Tibial artery (tissue), 4 donors: ENCODE data around the gene ESPL1.
"Not testable (repeated sequence)": the region's sequence is repeated elsewhere in the genome, so short reads cannot be mapped to it uniquely, and the experiment has no call there.

Source experiments
- DNase-seq, 2 donors: peaks; one replicate each; pipeline ENCODE4 v3.0.0-alpha.2; 2019
- H3K27ac ChIP-seq, 2 donors: fragments of 200-600 bp; sonication (generic) in 1 of 2; 1 replicate in 1 of 2; 2 replicates in 1 of 2; pipeline ENCODE4 v1.5.1; 2018 to 2019; ENCODE audit warnings: mild to moderate bottlenecking in 1 of 2
- H3K27me3 ChIP-seq, 2 donors: fragments of 200-600 bp; sonication (generic) in 1 of 2; one replicate each; pipeline versions ENCODE4 v1.5.1 to v1.6.0; 2016 to 2019
- H3K36me3 ChIP-seq, 3 donors: fragments of 200-600 bp; sonication (generic) in 2 of 3; one replicate each; pipeline ENCODE4 v1.5.1; 2016 to 2019; ENCODE audit warnings: mild to moderate bottlenecking in 2 of 3
- H3K4me1 ChIP-seq, 4 donors: fragments of 200-600 bp; sonication (generic) in 2 of 4; 1 replicate in 3 of 4; 2 replicates in 1 of 4; pipeline ENCODE4 v1.5.1; 2016 to 2019
- H3K4me3 ChIP-seq, 2 donors: fragments of 200-600 bp; sonication (generic) in 1 of 2; 1 replicate in 1 of 2; 2 replicates in 1 of 2; pipeline ENCODE4 v1.5.1; 2018 to 2019; ENCODE audit warnings: mild to moderate bottlenecking in 2 of 2
- H3K9me3 ChIP-seq, 3 donors: fragments of 200-600 bp; sonication (generic) in 1 of 3; one replicate each; pipeline ENCODE4 v1.5.1; 2016 to 2019
- CTCF ChIP-seq, 2 experiments: fragments of 200-600 bp in 1 of 2; fragments of 450-650 bp in 1 of 2; IDR thresholded peaks; one replicate each; pipeline ENCODE4 v1.5.1; 2017 to 2019; ENCODE audit warnings: antibody characterized with exemption in 2 of 2, mild to moderate bottlenecking in 1 of 2, moderate library complexity in 1 of 2
- intact Hi-C: fragments of 100-400 bp; cut with DNase I; formaldehyde crosslinking; loops from one replicate; pipeline ENCODE4 v1.15.0; 2023; ENCODE audit warnings: low total_unique reads

Gene ESPL1

GRCh38 chr12:53295070-53295890, 27.2 kb downstream of the ESPL1 start, which contains the start of gene PFDN5:
Gene PFDN5, plus strand, starts transcription at chr12:53295542. Its CDS starts 26 bp downstream, at chr12:53295568.
- Histone ChIP-seq H3K36me3 (peaks cover 7 to 10% (median 9%) of the 10 kb centered on the region in 3 donors), H3K4me1 (peaks cover 0 to 46% (median 34%) of the 10 kb centered on the region in 4 donors), H3K9me3 (no peaks in the 10 kb centered on the region), H3K27ac (peak within 1 kb of the TSS; percentile 82 to 88), H3K4me3 (peak within 1 kb of the TSS; percentile 64 to 65), H3K27me3 (no peaks in the 10 kb centered on the region)
- intact Hi-C loops = no loop called here
- peak; percentile 89 to 94 for DNase-seq
- TF ChIP-seq CTCF (IDR thresholded peaks at IDR 0.05) = peak in 1 of 2 experiments; percentile 29

- DNase-seq = no peak
- Histone ChIP-seq H3K9me3 (no peaks in the 10 kb centered on the region), H3K36me3 (peaks cover 7 to 10% (median 9%) of the 10 kb centered on the region in 3 donors), H3K27ac (peak overlapping the region; percentile 82 to 88), H3K4me1 (peaks cover 0 to 52% (median 39%) of the 10 kb centered on the region in 4 donors), H3K27me3 (no peaks in the 10 kb centered on the region), H3K4me3 (peak overlapping the region; percentile 64 to 65)
- intact Hi-C loops = no loop called here
- no peak for TF ChIP-seq CTCF (IDR thresholded peaks at IDR 0.05)
Measured at GRCh38 chr12:53295891-53296219, 27.8 kb downstream of the ESPL1 start.

- intact Hi-C loops, DNase-seq, H3K27ac ChIP-seq, H3K9me3 ChIP-seq, H3K4me3 ChIP-seq, H3K27me3 ChIP-seq: not testable (repeated sequence)
- Histone ChIP-seq H3K4me1 (peaks cover 0 to 57% (median 45%) of the 10 kb centered on the region in 4 donors), H3K36me3 (peaks cover 7 to 22% (median 9%) of the 10 kb centered on the region in 3 donors)
Measured at GRCh38 chr12:53297106-53297505, 29.0 kb downstream of the ESPL1 start.

GRCh38 chr12:53298164-53298563, 30.1 kb downstream of the ESPL1 start:
- Histone ChIP-seq H3K9me3 (no peaks in the 10 kb centered on the region), H3K27ac (no peak overlapping the region), H3K27me3 (no peaks in the 10 kb centered on the region), H3K36me3 (peaks cover 16 to 32% (median 19%) of the 10 kb centered on the region in 3 donors), H3K4me3 (no peak overlapping the region), H3K4me1 (peaks cover 3 to 63% (median 49%) of the 10 kb centered on the region in 4 donors)
- intact Hi-C loops = no loop called here
- no peak for TF ChIP-seq CTCF (IDR thresholded peaks at IDR 0.05)
- DNase-seq = no peak

- Histone ChIP-seq H3K4me3 (peak overlapping the region; percentile 71 to 87), H3K4me1 (peaks cover 3 to 63% (median 49%) of the 10 kb centered on the region in 4 donors), H3K9me3 (no peaks in the 10 kb centered on the region), H3K27me3 (no peaks in the 10 kb centered on the region), H3K27ac (peak overlapping the region; percentile 64 to 65), H3K36me3 (peaks cover 21 to 42% (median 21%) of the 10 kb centered on the region in 3 donors)
- DNase-seq = no peak
- TF ChIP-seq CTCF (IDR thresholded peaks at IDR 0.05) = no peak
- intact Hi-C loops = no loop called here
Measured at GRCh38 chr12:53299101-53299453, 31.0 kb downstream of the ESPL1 start.

- H3K4me3 ChIP-seq = peak within 1 kb of the TSS; percentile 71 to 87
- H3K4me1 ChIP-seq = peaks cover 3 to 62% (median 46%) of the 10 kb centered on the region in 4 donors
- intact Hi-C loops = no loop called here
- H3K27ac ChIP-seq = peak within 1 kb of the TSS; percentile 64 to 65
- H3K9me3 ChIP-seq = no peaks in the 10 kb centered on the region
- peak; percentile 80 to 91 for DNase-seq
- peaks cover 21 to 47% (median 21%) of the 10 kb centered on the region in 3 donors for H3K36me3 ChIP-seq
- H3K27me3 ChIP-seq = no peaks in the 10 kb centered on the region
- TF ChIP-seq CTCF (IDR thresholded peaks at IDR 0.05) = peak in 1 of 2 experiments; percentile 21
Measured at GRCh38 chr12:53299454-53300180, 31.5 kb downstream of the ESPL1 start, which contains the start of gene MYG1. Gene MYG1, plus strand, starts transcription at chr12:53299695. Its CDS starts 43 bp downstream, at chr12:53299738.
